Measurements from ENCODE around the gene SON.

GRCh38 chr21:33554982-33555344 lies 12.1 kb downstream of the SON start:
- no peak for TF ChIP-seq CTCF (IDR thresholded peaks at IDR 0.05)
- no peak for TF ChIP-seq POLR2A (IDR thresholded peaks at IDR 0.05)

Data from right lobe of liver (tissue), 4 donors.